Fibroblast of the aortic adventitia (primary cell): ENCODE results near the gene ECD. TPM values are rescaled to one million over a fixed set of nuclear protein-coding genes. Genes with fewer than 3 reads are reported as not detected.
"Not testable (repeated sequence)": the region's sequence is repeated elsewhere in the genome, so short reads cannot be mapped to it uniquely, and the experiment has no call there.

Experiments used
- DNase-seq: peaks from one replicate; pipeline ENCODE4 v3.0.0-alpha.2; 2010; ENCODE audit warnings: low read depth
- H3K4me3 ChIP-seq: 2 replicates; pipeline ENCODE4 v1.5.1; 2011; ENCODE audit warnings: low read depth, mild to moderate bottlenecking, control low read depth, low read length, moderate library complexity
- CTCF ChIP-seq: IDR thresholded peaks from 2 replicates; pipeline ENCODE4 v1.5.1; 2011; ENCODE audit warnings: mild to moderate bottlenecking, low read length, control low read depth, inconsistent platforms; ENCODE audit not compliant: insufficient read depth
- total RNA-seq: library from RNA; depleted of rRNA; stranded (reverse); fragments of >200 nt; gene quantifications from 2 replicates; pipeline ENCODE4 v1.2.3, GENCODE V29; 2012; ENCODE audit warnings: low replicate concordance

The ECD gene
- total RNA-seq, 1 donor = 33.3 TPM

GRCh38 chr10:73161662-73162061 lies 6.1 kb downstream of the ECD start:
- no peak for DNase-seq
- TF ChIP-seq CTCF = no peak
- no peak overlapping the region for H3K4me3 ChIP-seq

DNA sequence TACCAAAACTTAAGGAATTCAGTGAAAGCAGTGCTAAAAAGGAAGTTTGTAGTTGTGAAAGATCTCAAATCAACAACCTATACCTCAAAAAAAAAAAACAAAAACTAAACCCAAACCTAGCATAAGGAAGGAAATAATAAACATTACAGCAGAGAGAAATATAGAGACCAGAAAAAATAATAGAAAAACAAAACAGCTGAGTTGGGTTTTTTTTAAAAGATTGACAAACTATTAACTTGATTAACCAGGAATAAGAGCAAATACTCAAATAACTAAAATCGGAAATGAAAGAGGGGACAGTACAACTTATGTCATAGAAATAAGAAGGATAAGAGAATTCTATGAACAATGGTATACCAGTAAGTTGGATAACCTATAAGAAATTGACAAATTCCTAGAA lies 6.7 kb downstream of the ECD start:
- H3K4me3 ChIP-seq = no peak overlapping the region
- no peak for DNase-seq
- TF ChIP-seq CTCF = no peak

DNA sequence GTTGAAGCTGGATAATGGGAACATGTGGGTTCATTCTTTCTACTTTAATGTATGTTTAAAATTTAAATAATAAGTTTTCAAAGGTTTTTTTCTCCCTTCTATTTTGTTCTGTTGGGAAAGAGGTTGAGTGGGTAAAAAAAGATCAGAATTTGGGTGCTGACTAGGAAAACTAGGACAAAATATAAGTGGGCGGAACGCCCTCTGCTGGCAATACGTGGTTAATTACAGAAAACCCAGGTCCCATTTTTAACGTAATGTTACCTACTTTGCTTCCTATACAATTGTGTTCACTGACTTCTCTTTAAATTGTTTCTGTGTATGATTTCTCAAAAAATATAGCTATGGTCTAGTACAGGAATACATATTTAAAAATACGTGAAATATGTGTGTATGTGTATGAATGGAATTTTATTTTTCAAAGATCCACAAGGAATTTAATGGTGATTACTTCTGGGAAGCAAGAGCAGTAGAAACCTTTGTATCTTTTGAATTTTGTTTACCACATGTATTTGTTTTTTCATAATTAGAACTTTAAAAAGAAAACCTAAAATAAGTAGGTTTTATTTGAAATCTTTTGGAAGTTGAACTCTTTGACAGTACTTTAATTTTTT lies 8.7 kb downstream of the ECD start:
- peak; percentile 68 for TF ChIP-seq CTCF
- H3K4me3 ChIP-seq = no peak overlapping the region
- DNase-seq = peak; percentile 71

- no peak for DNase-seq
- H3K4me3 ChIP-seq = no peak overlapping the region
- no peak for TF ChIP-seq CTCF
Measured at GRCh38 chr10:73156054-73156453, 11.8 kb downstream of the ECD start.

DNA sequence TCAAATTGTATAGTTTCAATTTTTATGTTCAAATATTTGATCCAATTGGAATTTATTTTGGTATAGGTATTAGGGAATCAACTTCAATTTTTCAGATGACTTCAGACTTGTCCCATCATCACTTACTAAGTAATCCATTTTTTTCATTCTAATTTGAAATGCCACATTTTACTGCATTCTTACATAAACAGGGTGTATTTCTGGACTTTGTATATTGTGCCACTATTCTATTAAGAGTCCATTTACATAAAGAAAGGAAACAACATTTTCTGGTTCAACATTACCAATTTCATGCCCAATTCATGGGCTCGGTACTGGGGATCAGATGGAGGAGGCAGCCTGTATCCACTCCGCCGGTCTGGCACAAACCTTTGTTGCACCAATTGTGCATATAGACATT lies 15.8 kb downstream of the ECD start:
- TF ChIP-seq CTCF = no peak
- no peak for DNase-seq
- H3K4me3 ChIP-seq = no peak overlapping the region

DNA sequence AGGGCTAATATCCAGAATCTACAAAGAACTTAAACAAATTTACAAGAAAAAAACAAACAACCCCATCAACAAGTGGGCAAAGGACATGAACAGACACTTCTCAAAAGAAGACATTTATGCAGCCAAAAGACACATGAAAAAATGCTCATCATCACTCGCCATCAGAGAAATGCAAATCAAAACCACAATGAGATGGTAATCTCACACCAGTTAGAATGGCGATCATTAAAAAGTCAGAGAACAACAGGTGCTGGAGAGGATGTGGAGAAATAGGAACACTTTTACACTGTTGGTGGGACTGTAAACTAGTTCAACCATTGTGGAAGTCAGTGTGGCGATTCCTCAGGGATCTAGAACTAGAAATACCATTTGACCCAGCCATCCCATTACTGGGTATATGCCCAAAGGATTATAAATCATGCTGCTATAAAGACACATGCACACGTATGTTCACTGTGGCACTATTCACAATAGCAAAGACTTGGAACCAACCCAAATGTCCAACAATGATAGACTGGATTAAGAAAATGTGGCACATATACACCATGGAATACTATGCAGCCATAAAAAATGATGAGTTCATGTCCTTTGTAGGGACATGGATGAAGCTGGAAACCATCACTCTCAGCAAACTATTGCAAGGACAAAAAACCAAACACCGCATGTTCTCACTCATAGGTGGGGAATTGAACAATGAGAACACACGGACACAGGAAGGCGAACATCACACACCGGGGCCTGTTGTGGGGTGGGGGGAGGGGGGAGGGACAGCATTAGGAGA lies 17.0 kb downstream of the ECD start:
- DNase-seq, H3K4me3 ChIP-seq: not testable (repeated sequence)

GRCh38 chr10:73141603-73142002 lies 26.2 kb downstream of the ECD start:
- no peak for DNase-seq
- no peak overlapping the region for H3K4me3 ChIP-seq
- no peak for TF ChIP-seq CTCF
